HG03342 (cell line): ENCODE results near the gene OR5AL1.
"Not testable (repeated sequence)": the region's sequence is repeated elsewhere in the genome, so short reads cannot be mapped to it uniquely, and the experiment has no call there.

Experiments
- ATAC-seq: cut with Tn5 transposase; IDR thresholded peaks from one replicate; pipeline ENCODE4 v1.9.1; 2021; ENCODE audit warnings: mild to moderate bottlenecking, moderate library complexity; ENCODE audit not compliant: unreplicated experiment

Gene OR5AL1

GRCh38 chr11:56412396-56412795, at the start of gene OR5AL1:
OR5AL1 (plus strand) TSS chr11:56412696.
- ATAC-seq = no peak

GRCh38 chr11:56375324-56375723, 37.2 kb upstream of the OR5AL1 start, which contains the start of gene OR8U1:
OR8U1 (plus strand) TSS chr11:56375624; CDS start chr11:56375624, 0 bp downstream.
- no peak for ATAC-seq

GRCh38 chr11:56380120-56380519, 32.4 kb upstream of the OR5AL1 start:
- ATAC-seq = no peak

GRCh38 chr11:56394381-56394780, 18.1 kb upstream of the OR5AL1 start:
- no peak for ATAC-seq

- ATAC-seq = no peak
Observed at GRCh38 chr11:56396047-56396446, 16.4 kb upstream of the OR5AL1 start.

GRCh38 chr11:56401858-56402461, 10.5 kb upstream of the OR5AL1 start:
- not testable (repeated sequence) for ATAC-seq

GRCh38 chr11:56404393-56404792, 8.1 kb upstream of the OR5AL1 start:
- no peak for ATAC-seq

- ATAC-seq = no peak
Observed at GRCh38 chr11:56410801-56411200, 1.7 kb upstream of the OR5AL1 start.

GRCh38 chr11:56453521-56453920, 41.0 kb downstream of the OR5AL1 start:
- ATAC-seq = no peak

- ATAC-seq = no peak
Observed at GRCh38 chr11:56457076-56457475, 44.6 kb downstream of the OR5AL1 start.
